HepG2 (cell line): ENCODE measurements around the gene WNK4. TPM values are rescaled to one million over a fixed set of nuclear protein-coding genes. Genes with fewer than 3 reads are reported as not detected.

ENCODE experiments used
- ATAD3A ChIP-seq: sonication (generic); formaldehyde crosslinking; IDR thresholded peaks from 2 replicates; pipeline ENCODE4 v1.4.0; 2020; ENCODE audit warnings: missing genetic modification reagents
- HBP1 ChIP-seq: IDR thresholded peaks from 2 replicates; pipeline ENCODE4 v1.6.1; 2016; ENCODE audit warnings: low read depth, control low read depth
- MTA1 ChIP-seq: sonication (generic); formaldehyde crosslinking; IDR thresholded peaks from 2 replicates; pipeline ENCODE4 v1.4.0; 2020; ENCODE audit warnings: missing genetic modification reagents, mild to moderate bottlenecking, borderline replicate concordance
- MXI1 ChIP-seq: IDR thresholded peaks from 3 replicates; pipeline ENCODE4 v1.6.1; 2012; ENCODE audit warnings: low read depth, low read length, inconsistent platforms, borderline replicate concordance
- SMAD3 ChIP-seq: sonication (generic); formaldehyde crosslinking; IDR thresholded peaks from 2 replicates; pipeline ENCODE4 v1.4.0; 2020; ENCODE audit warnings: missing genetic modification reagents
- SRSF1 ChIP-seq: fragments of 200-400 bp; formaldehyde crosslinking; optimal IDR thresholded peaks from 2 replicates; pipeline ENCODE3; 2017; ENCODE audit warnings: mild to moderate bottlenecking, low read depth, low read length, moderate library complexity
- ZBTB42 ChIP-seq: sonication (generic); formaldehyde crosslinking; IDR thresholded peaks from 2 replicates; pipeline ENCODE4 v1.5.0; 2020; ENCODE audit warnings: mild to moderate bottlenecking, missing genetic modification reagents
- ZHX1 ChIP-seq: sonication (generic); formaldehyde crosslinking; IDR thresholded peaks from 2 replicates; pipeline ENCODE4 v1.8.1; 2022; ENCODE audit warnings: low read depth, mild to moderate bottlenecking, missing genetic modification reagents
- ZNF468 ChIP-seq: sonication (generic); formaldehyde crosslinking; IDR thresholded peaks from 2 replicates; pipeline ENCODE4 v1.8.0; 2022; ENCODE audit warnings: mild to moderate bottlenecking, moderate library complexity, missing genetic modification reagents
- ZNF570 ChIP-seq: sonication (generic); formaldehyde crosslinking; IDR thresholded peaks from 2 replicates; pipeline ENCODE4 v1.4.0; 2020; ENCODE audit warnings: mild to moderate bottlenecking, missing genetic modification reagents, borderline replicate concordance
- ZNF605 ChIP-seq: sonication (generic); formaldehyde crosslinking; IDR thresholded peaks from 2 replicates; pipeline ENCODE4 v1.8.0; 2022; ENCODE audit warnings: mild to moderate bottlenecking, missing genetic modification reagents
- ZNF616 ChIP-seq: sonication (generic); formaldehyde crosslinking; IDR thresholded peaks from 2 replicates; pipeline ENCODE4 v1.5.0; 2020; ENCODE audit warnings: low read depth, mild to moderate bottlenecking, missing genetic modification reagents
- ZNF646 ChIP-seq: sonication (generic); formaldehyde crosslinking; IDR thresholded peaks from 2 replicates; pipeline ENCODE4 v1.9.0; 2021; ENCODE audit warnings: mild to moderate bottlenecking, missing genetic modification reagents
- ZNF792 ChIP-seq: IDR thresholded peaks from 2 replicates; pipeline ENCODE4 v1.6.1; 2016
- polyA plus RNA-seq, 8 experiments: library from polyadenylated mRNA; depleted of rRNA in 3 of 8; stranded (reverse) in 7 of 8; unstranded in 1 of 8; fragments of >200 nt; fragmentation: Illumina TruSeq in 4 of 8; extraction: Trizol in 4 of 8; gene quantifications; 2 replicates each; pipeline versions ENCODE4 v1.2.1 to v1.2.3, GENCODE V29; 2011 to 2016; ENCODE audit warnings: low read depth in 4 of 8, missing spikeins in 1 of 8, mixed read lengths in 1 of 8; ENCODE audit not compliant: insufficient read depth in 1 of 8
- total RNA-seq, 5 experiments: library from RNA; depleted of rRNA; stranded (reverse); fragments of >200 nt; fragmentation: Illumina TruSeq; extraction: Trizol; gene quantifications; 2 replicates each; pipeline ENCODE4 v1.2.3, GENCODE V29; 2016; ENCODE audit warnings: low read depth in 1 of 5
- TF ChIP-seq, protein P1 (sequence below): sonication (generic); formaldehyde crosslinking; IDR thresholded peaks from 2 replicates; pipeline ENCODE4 v1.5.1; 2020; ENCODE audit warnings: mild to moderate bottlenecking, missing genetic modification reagents, moderate library complexity

Gene WNK4
- total and polyA plus RNA-seq, 2 of the 13 experiments (the other 11 are each of a cell fraction or from before 2014, with no cell fraction given), result 2.7 to 13.7 TPM

GRCh38 chr17:42760652-42761581 lies 19.5 kb upstream of the WNK4 start, which contains the start of gene RAMP2 (continued):
- TF ChIP-seq SRSF1, result peak; percentile 62
- TF ChIP-seq ATAD3A (CRISPR knock-in tag), result no peak
- TF ChIP-seq ZNF605, result 0 out of 2 replicates have a peak, but pooled peaks have one; percentile 56
- TF ChIP-seq, protein P1, sequence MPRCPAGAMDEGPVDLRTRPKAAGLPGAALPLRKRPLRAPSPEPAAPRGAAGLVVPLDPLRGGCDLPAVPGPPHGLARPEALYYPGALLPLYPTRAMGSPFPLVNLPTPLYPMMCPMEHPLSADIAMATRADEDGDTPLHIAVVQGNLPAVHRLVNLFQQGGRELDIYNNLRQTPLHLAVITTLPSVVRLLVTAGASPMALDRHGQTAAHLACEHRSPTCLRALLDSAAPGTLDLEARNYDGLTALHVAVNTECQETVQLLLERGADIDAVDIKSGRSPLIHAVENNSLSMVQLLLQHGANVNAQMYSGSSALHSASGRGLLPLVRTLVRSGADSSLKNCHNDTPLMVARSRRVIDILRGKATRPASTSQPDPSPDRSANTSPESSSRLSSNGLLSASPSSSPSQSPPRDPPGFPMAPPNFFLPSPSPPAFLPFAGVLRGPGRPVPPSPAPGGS (CRISPR knock-in tag), result peak; percentile 90; the same call in 1 of the 2 replicates
- no peak for TF ChIP-seq SMAD3 (CRISPR knock-in tag)
- 0 out of 2 replicates have a peak, but pooled peaks have one; percentile 7 for TF ChIP-seq ZNF570 (CRISPR knock-in tag)
- no peak for TF ChIP-seq MXI1
- TF ChIP-seq ZHX1 (CRISPR knock-in tag), result peak; percentile 68; the same call in 1 of the 2 replicates
- no peak for TF ChIP-seq MTA1 (CRISPR knock-in tag)
- TF ChIP-seq ZNF468, result peak; percentile 56; the same call in 1 of the 2 replicates
- peak; percentile 80; the same call in 1 of the 2 replicates for TF ChIP-seq ZNF616 (CRISPR knock-in tag)
- TF ChIP-seq HBP1 (CRISPR knock-in tag), result 0 out of 2 replicates have a peak, but pooled peaks have one; percentile 30
- TF ChIP-seq ZBTB42 (CRISPR knock-in tag), result 0 out of 2 replicates have a peak, but pooled peaks have one; percentile 11
- no peak for TF ChIP-seq ZNF646
- TF ChIP-seq ZNF792 (CRISPR knock-in tag), result peak; percentile 34; the same call in 1 of the 2 replicates
